Activated CD4-positive, alpha-beta memory T cell treated with anti-CD3 and anti-CD28 coated beads for 36 hours (primary cell): Measurements from ENCODE around the gene TUBE1. TPM values are rescaled to one million over a fixed set of nuclear protein-coding genes. Genes with fewer than 3 reads are reported as not detected.

Experiments used
- CTCF ChIA-PET: fragments of 350-600 bp; sonication (Branson Sonifier 250); formaldehyde crosslinking; loops from one replicate; lab custom pipeline; 2021; ENCODE audit warnings: antibody characterized with exemption, inconsistent platforms; lab: Charles Lee
- POLR2A ChIA-PET: fragments of 350-600 bp; sonication (Branson Sonifier 250); formaldehyde crosslinking; loops from one replicate; lab custom pipeline; 2021; ENCODE audit warnings: antibody characterized with exemption; lab: Charles Lee
- DNase-seq: peaks from one replicate; pipeline ENCODE4 v3.0.0-alpha.2; 2020
- H3K27ac Mint-ChIP-seq: one replicate; pipeline ENCODE4 v1.8.0; 2021; ENCODE audit warnings: mixed read lengths
- H3K27me3 Mint-ChIP-seq: one replicate; pipeline ENCODE4 v1.8.0; 2021; ENCODE audit warnings: mixed read lengths
- H3K36me3 Mint-ChIP-seq: one replicate; pipeline ENCODE4 v1.8.0; 2021; ENCODE audit warnings: mixed read lengths
- H3K4me1 Mint-ChIP-seq: one replicate; pipeline ENCODE4 v1.8.0; 2021; ENCODE audit warnings: low read depth, mixed read lengths
- H3K4me3 Mint-ChIP-seq: one replicate; pipeline ENCODE4 v1.8.0; 2021; ENCODE audit warnings: mild to moderate bottlenecking, mixed read lengths
- H3K9me3 Mint-ChIP-seq: one replicate; pipeline ENCODE4 v1.8.0; 2021; ENCODE audit warnings: mixed read lengths
- intact Hi-C: fragments of 100-400 bp; cut with micrococcal nuclease; formaldehyde crosslinking; loops from one replicate; pipeline ENCODE4 v1.15.1; 2023
- total RNA-seq, 2 experiments: library from RNA; stranded (reverse); gene quantifications; one replicate each; pipeline ENCODE4 v1.2.3, GENCODE V29; 2021

The TUBE1 gene
- total RNA-seq, 2 experiments from 2014 or later, result 37.2 to 39.2 TPM

DNA sequence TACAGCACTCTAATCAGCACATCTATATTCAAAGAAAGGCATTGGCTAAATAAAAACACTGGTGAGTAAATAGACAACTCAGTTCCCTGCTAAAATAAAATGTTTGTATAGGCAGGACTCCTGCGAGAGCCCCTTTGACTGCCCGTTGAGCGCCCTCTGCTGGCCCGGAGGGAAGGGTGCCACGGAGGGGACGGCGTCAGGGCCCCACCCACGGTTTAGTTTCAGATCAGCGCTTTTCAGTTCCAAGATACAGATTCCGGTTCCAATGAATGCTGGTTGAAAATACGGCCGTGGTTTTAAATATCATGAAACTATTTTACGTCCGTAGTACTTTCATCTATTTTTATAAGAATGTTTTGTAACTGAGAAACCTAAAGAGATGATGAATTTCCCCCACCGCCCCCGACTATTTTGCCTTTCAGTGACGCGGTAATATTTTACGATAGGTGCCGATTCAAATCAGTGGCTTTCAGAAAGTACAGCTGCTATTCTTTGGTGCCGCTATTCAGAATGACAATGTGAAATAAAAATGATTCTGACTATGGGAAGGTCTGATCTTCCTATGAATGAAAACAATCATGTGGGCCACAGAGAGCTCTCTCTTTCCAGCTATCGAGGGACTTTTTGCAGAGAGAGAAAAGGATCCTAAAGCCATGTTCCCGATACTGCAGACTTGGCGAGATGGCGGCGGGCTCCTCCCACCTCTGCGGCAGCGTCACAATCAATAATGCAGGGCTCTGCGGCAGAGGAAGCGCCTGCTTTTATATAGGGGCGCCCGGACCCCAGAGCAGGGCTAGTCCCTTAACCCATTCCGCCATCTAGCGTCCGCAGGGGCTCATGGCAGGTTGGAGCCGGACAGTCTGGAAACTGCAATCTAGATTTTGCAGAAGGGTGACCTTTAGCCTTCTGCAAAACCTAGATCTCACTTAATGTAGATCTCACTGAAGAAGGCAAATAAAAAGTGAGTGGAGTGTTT, 44.0 kb downstream of the TUBE1 start:
- Mint-ChIP-seq H3K36me3 (no peaks in the 10 kb centered on the region), H3K9me3 (no peaks in the 10 kb centered on the region), H3K4me3 (peak overlapping the region; percentile 84), H3K27ac (peak overlapping the region; percentile 96), H3K27me3 (no peaks in the 10 kb centered on the region), H3K4me1 (peaks cover 41% of the 10 kb centered on the region)
- ChIA-PET POLR2A (interaction anchor here (0.7 to 2.3 kb wide), 7 partner anchors 27 to 1085 kb away, joined by 3 to 13 read pairs (median 3); partner anchors contain the start of gene GTF3C6), CTCF (interaction anchor here (0.6 to 13.5 kb wide), 67 partner anchors 8 to 784 kb away, joined by 3 to 193 read pairs (median 4); partner anchors contain the start of genes CCN6, FAM229B, FYN and TRAF3IP2)
- DNase-seq, result peak; percentile 94
- intact Hi-C loops, result loop anchor here (1.0 to 5.0 kb wide), 16 partner anchors 15 to 1031 kb away; partner anchors contain the start of genes FAM229B, TRAF3IP2 and TUBE1

- Mint-ChIP-seq H3K4me1 (peaks cover 45% of the 10 kb centered on the region), H3K4me3 (no peak overlapping the region), H3K27me3 (no peaks in the 10 kb centered on the region), H3K36me3 (no peaks in the 10 kb centered on the region), H3K27ac (peak overlapping the region; percentile 96), H3K9me3 (no peaks in the 10 kb centered on the region)
- POLR2A ChIA-PET, result interaction anchor here (2.3 kb wide), 1 partner anchor 25 kb away, joined by 13 read pairs; no protein-coding TSS in a partner anchor
- intact Hi-C loops, result loop anchor here (5.0 kb wide), 2 partner anchors 634 to 1029 kb away; no protein-coding TSS in a partner anchor
- CTCF ChIA-PET, result interaction anchor here (0.6 to 13.5 kb wide), 20 partner anchors 9 to 796 kb away, joined by 3 to 193 read pairs (median 7); partner anchors contain the start of genes CCN6, FYN and TRAF3IP2
- no peak for DNase-seq
Observed at GRCh38 chr6:112041535-112041934, 45.7 kb downstream of the TUBE1 start.

DNA sequence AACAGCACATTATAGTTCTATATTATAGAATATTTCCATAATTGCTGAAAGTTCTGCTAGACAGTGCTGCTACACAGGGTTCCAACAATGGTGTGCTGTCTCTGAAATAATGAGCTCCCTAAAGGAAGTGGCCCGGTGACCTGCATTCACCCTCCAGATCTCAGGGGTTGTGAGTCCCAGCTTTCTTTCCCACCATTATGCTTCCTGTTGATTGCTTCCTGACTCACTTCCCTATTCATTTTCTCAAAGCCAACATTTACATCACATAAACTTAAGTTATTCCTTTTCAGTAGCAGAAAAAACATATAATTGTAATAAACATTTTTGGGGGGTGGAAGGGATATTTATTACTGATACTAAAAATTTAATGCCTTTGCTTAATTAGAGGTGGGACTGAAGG, 46.3 kb downstream of the TUBE1 start:
- Mint-ChIP-seq H3K27me3 (no peaks in the 10 kb centered on the region), H3K36me3 (no peaks in the 10 kb centered on the region), H3K27ac (no peak overlapping the region), H3K4me1 (peaks cover 51% of the 10 kb centered on the region), H3K9me3 (no peaks in the 10 kb centered on the region), H3K4me3 (no peak overlapping the region)
- POLR2A ChIA-PET, result no interaction called here
- intact Hi-C loops, result loop anchor here (5.0 kb wide), 2 partner anchors 634 to 1029 kb away; no protein-coding TSS in a partner anchor
- CTCF ChIA-PET, result interaction anchor here (1.0 to 13.5 kb wide), 8 partner anchors 10 to 782 kb away, joined by 3 to 193 read pairs (median 24); partner anchors contain the start of gene FYN
- DNase-seq, result no peak

- Mint-ChIP-seq H3K27me3 (no peaks in the 10 kb centered on the region), H3K4me1 (peaks cover 59% of the 10 kb centered on the region), H3K9me3 (no peaks in the 10 kb centered on the region), H3K4me3 (no peak overlapping the region), H3K27ac (no peak overlapping the region), H3K36me3 (no peaks in the 10 kb centered on the region)
- ChIA-PET CTCF (interaction anchor here (1.9 to 13.5 kb wide), 4 partner anchors 11 to 330 kb away, joined by 8 to 193 read pairs (median 36); partner anchors contain the start of gene FYN), POLR2A (no interaction called here)
- DNase-seq, result no peak
- intact Hi-C loops, result no loop called here
Observed at GRCh38 chr6:112039431-112039770, 47.9 kb downstream of the TUBE1 start.

- no peak for DNase-seq
- intact Hi-C loops, result no loop called here
- Mint-ChIP-seq H3K9me3 (no peaks in the 10 kb centered on the region), H3K27me3 (no peaks in the 10 kb centered on the region), H3K27ac (no peak overlapping the region), H3K36me3 (no peaks in the 10 kb centered on the region), H3K4me1 (peaks cover 59% of the 10 kb centered on the region), H3K4me3 (no peak overlapping the region)
- ChIA-PET CTCF (interaction anchor here (1.1 to 13.5 kb wide), 5 partner anchors 11 to 329 kb away, joined by 3 to 193 read pairs (median 10); no protein-coding TSS in a partner anchor), POLR2A (interaction anchor here (1.6 kb wide), 1 partner anchor 22 kb away, joined by 4 read pairs; no protein-coding TSS in a partner anchor)
Observed at GRCh38 chr6:112038756-112039430, 48.4 kb downstream of the TUBE1 start.

DNA sequence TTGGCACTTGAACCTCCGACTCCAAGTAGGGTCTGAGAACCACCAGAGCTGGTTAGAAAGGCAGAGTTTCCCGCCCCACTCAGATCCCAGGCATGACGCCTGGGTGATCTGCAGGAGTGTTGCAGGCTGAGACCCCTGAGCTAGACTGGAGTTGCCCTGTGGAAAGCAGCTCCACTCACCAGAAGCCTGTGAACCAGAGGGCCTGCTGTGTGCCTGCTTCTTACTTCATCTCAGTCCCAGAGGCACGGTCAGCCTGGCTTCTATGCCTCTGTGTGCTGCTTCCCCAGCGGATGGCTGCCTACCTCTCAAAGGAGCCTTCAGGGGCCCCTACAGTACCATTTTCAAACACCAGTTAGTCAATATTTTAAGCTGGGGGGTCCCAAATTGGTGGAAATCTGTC, 49.0 kb downstream of the TUBE1 start:
- CTCF ChIA-PET, result interaction anchor here (0.7 to 13.5 kb wide), 6 partner anchors 10 to 329 kb away, joined by 3 to 193 read pairs (median 6); no protein-coding TSS in a partner anchor
- Mint-ChIP-seq H3K9me3 (no peaks in the 10 kb centered on the region), H3K27me3 (no peaks in the 10 kb centered on the region), H3K27ac (no peak overlapping the region), H3K4me3 (no peak overlapping the region), H3K36me3 (no peaks in the 10 kb centered on the region), H3K4me1 (peaks cover 62% of the 10 kb centered on the region)
- POLR2A ChIA-PET, result interaction anchor here (1.6 kb wide), 1 partner anchor 21 kb away, joined by 4 read pairs; no protein-coding TSS in a partner anchor
- DNase-seq, result no peak
- intact Hi-C loops, result no loop called here

- ChIA-PET CTCF (interaction anchor here (0.7 to 13.5 kb wide), 5 partner anchors 10 to 262 kb away, joined by 3 to 193 read pairs (median 3); no protein-coding TSS in a partner anchor), POLR2A (interaction anchor here (0.6 to 1.6 kb wide), 2 partner anchors 21 to 555 kb away, joined by 3 to 4 read pairs; partner anchors contain the start of gene REV3L)
- Mint-ChIP-seq H3K4me3 (no peak overlapping the region), H3K27me3 (no peaks in the 10 kb centered on the region), H3K9me3 (no peaks in the 10 kb centered on the region), H3K4me1 (peaks cover 61% of the 10 kb centered on the region), H3K27ac (no peak overlapping the region), H3K36me3 (no peaks in the 10 kb centered on the region)
- DNase-seq, result peak; percentile 31
- intact Hi-C loops, result no loop called here
Observed at GRCh38 chr6:112037783-112038216, 49.5 kb downstream of the TUBE1 start.

DNA sequence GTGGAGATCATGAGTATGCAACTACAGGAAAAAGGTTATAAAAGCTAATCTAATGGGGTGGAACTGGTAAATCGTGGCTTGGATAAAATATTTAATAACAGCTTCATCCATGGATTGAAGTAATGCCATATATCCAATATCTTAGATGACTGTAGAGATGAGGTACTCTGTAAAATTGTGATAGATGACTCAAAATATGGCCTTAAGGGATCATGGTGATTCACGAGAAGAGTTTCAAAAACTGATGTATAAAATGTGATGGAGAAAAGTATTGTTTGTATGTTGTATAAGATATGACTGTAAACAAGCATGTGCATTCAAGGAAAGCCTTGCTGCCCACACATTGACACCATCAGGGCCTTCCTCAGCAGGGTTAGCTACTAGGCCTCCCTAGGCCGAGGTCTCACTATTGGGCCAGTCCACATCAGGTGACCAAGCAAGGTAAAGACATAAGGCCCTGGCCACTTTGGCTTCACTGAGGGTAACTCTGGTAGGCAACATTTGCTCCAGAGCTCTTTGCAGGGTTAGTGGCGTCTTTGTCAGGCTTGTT, 51.1 kb downstream of the TUBE1 start:
- DNase-seq, result peak; percentile 65
- H3K27ac Mint-ChIP-seq, result peak overlapping the region; percentile 59
- no peaks in the 10 kb centered on the region for H3K36me3 Mint-ChIP-seq
- peaks cover 56% of the 10 kb centered on the region for H3K4me1 Mint-ChIP-seq
- intact Hi-C loops, result loop anchor here (1.0 kb wide), 2 partner anchors 8 to 20 kb away; no protein-coding TSS in a partner anchor
- ChIA-PET POLR2A (interaction anchor here (1.0 to 2.1 kb wide), 5 partner anchors 19 to 327 kb away, joined by 3 to 20 read pairs (median 4); partner anchors contain the start of gene FYN), CTCF (interaction anchor here (0.6 to 13.5 kb wide), 5 partner anchors 8 to 777 kb away, joined by 3 to 193 read pairs (median 4); a partner anchor contains a TSS)
- H3K4me3 Mint-ChIP-seq, result no peak overlapping the region
- H3K9me3 Mint-ChIP-seq, result no peaks in the 10 kb centered on the region
- H3K27me3 Mint-ChIP-seq, result no peaks in the 10 kb centered on the region

- no peak for DNase-seq
Observed at GRCh38 chr6:112034616-112034995, 52.7 kb downstream of the TUBE1 start.

DNA sequence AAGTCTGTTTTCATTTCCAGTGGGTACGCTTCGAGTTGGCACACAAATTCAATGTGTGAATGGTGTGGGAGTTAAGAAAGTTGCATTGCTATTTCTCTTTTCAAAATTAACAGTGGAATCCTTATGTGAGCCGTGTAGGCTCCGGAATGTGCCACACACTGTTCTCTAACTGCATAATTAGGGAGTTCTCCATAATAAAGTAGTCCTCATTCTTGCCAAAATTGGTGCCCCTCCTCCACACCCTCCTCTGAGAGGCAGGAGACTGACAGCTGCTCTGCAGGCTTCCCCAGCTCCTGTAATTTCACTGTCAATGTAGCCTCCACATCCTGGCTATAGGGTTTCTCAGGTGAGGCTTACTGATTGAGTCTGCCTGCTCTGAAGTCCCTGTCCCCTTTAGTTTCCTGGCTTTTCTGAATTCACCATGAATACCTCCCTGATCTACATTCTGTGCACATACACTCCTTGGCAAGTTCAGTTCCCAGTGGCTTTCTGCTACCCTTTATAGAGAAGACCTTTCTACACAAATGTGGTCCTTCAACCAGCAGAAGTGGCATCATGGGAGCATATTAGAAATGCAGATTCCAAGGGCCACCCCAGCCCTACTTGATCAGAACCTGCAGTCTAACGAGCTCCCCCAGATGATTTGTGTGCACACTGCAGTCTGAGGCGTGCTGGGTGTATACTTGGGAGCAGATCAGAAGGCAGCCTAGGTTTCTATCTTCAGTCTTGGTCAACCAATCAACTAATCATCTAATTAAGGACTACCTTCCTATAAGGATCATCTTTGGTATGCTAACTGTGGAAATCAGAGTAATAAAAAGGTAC, 53.3 kb downstream of the TUBE1 start:
- CTCF ChIA-PET, result interaction anchor here (3.3 to 13.5 kb wide), 2 partner anchors 9 to 21 kb away, joined by 21 to 193 read pairs; no protein-coding TSS in a partner anchor
- Mint-ChIP-seq H3K9me3 (no peaks in the 10 kb centered on the region), H3K4me3 (peak overlapping the region; percentile 10), H3K36me3 (no peaks in the 10 kb centered on the region), H3K27me3 (no peaks in the 10 kb centered on the region), H3K27ac (peak overlapping the region; percentile 60), H3K4me1 (peaks cover 66% of the 10 kb centered on the region)
- peak; percentile 31 for DNase-seq
- POLR2A ChIA-PET, result no interaction called here
- intact Hi-C loops, result no loop called here

More at GRCh38 chr6:112034616-112034995, 52.7 kb downstream of the TUBE1 start:
- Mint-ChIP-seq H3K4me3 (no peak overlapping the region), H3K36me3 (no peaks in the 10 kb centered on the region), H3K4me1 (peaks cover 64% of the 10 kb centered on the region), H3K27me3 (no peaks in the 10 kb centered on the region), H3K9me3 (no peaks in the 10 kb centered on the region), H3K27ac (peak overlapping the region; percentile 60)
- CTCF ChIA-PET, result interaction anchor here (13.5 kb wide), 1 partner anchor 22 kb away, joined by 193 read pairs; no protein-coding TSS in a partner anchor
- intact Hi-C loops, result no loop called here
- POLR2A ChIA-PET, result interaction anchor here (0.6 to 1.6 kb wide), 2 partner anchors 14 to 325 kb away, joined by 3 to 5 read pairs; no protein-coding TSS in a partner anchor
